ENCODE results near the gene MS4A10. TPM values are rescaled to one million over a fixed set of nuclear protein-coding genes. Genes with fewer than 3 reads are reported as not detected.

Gene MS4A10
- total RNA-seq, 1 experiment from 2014 or later, result not detected

GRCh38 chr11:60848714-60849151, 63.6 kb downstream of the MS4A10 start:
- H3K9ac ChIP-seq (ENCODE audit: low read length), result no peak overlapping the region
- peaks cover 23 to 66% of the 10 kb centered on the region in 2 experiments for H3K36me3 ChIP-seq (ENCODE audit: control insufficient read depth in 1 of 2, insufficient read depth in 2 of 2, low read length in 2 of 2)
- intact Hi-C loops (cut with micrococcal nuclease), result no loop called here
- no peaks in the 10 kb centered on the region for H4K20me1 ChIP-seq (ENCODE audit: insufficient read depth)
- H3K79me2 ChIP-seq (ENCODE audit: insufficient read depth, low read length), result peaks cover 42% of the 10 kb centered on the region
- H2AFZ ChIP-seq (ENCODE audit: low read depth, low read length, poor library complexity, severe bottlenecking), result no peak overlapping the region
- BruUV-seq (replicated peaks), result no TSS peak
- H3K4me1 ChIP-seq (ENCODE audit: control insufficient read depth in 1 of 2, insufficient read depth in 2 of 2, low read length in 2 of 2), result peaks cover 5 to 8% of the 10 kb centered on the region in 2 experiments
- ChIA-PET CTCF (no interaction called here), RAD21 (ENCODE audit: low non-redundant PET in 1 of 2, low total read pairs in 2 of 2, uncharacterized antibody in 2 of 2, unreplicated experiment in 2 of 2) (no interaction called here), POLR2A (no interaction called here)
- H3K27me3 ChIP-seq (ENCODE audit: insufficient read depth, low read length), result no peaks in the 10 kb centered on the region
- H3K9me3 ChIP-seq (ENCODE audit: control insufficient read depth in 1 of 2, insufficient read depth in 1 of 2, low read depth in 1 of 2, low read length in 2 of 2), result no peaks in the 10 kb centered on the region
- no peaks in the 10 kb centered on the region for H3K9me2 ChIP-seq (ENCODE audit: insufficient read depth)
- H3K4me2 ChIP-seq (ENCODE audit: low read length), result no peak overlapping the region
- no peak overlapping the region for H3K27ac ChIP-seq (ENCODE audit: low read depth, low read length)
- TF ChIP-seq CEBPB (IDR thresholded peaks at IDR 0.05; ENCODE audit: low read depth) (no peak), RAD21 (IDR thresholded peaks at IDR 0.05; ENCODE audit: low read depth) (no peak), REST (IDR thresholded peaks at IDR 0.05; ENCODE audit: low read depth) (no peak), CTCF (IDR thresholded peaks at IDR 0.05 in 2 of 3, conservative IDR thresholded peaks at IDR 0.05 in 1 of 3; ENCODE audit: borderline replicate concordance in 1 of 3, insufficient read depth in 1 of 3, low read depth in 2 of 3, low read length in 2 of 3) (no peak), FOSL1 (IDR thresholded peaks at IDR 0.05; ENCODE audit: low read depth) (no peak), EGR1 (IDR thresholded peaks at IDR 0.05; ENCODE audit: low read depth) (no peak), SRF (IDR thresholded peaks at IDR 0.05; ENCODE audit: low read depth) (no peak), SIN3A (IDR thresholded peaks at IDR 0.05; ENCODE audit: low read depth) (no peak), SP1 (IDR thresholded peaks at IDR 0.05; ENCODE audit: low read depth) (no peak), POLR2A (IDR thresholded peaks at IDR 0.05; ENCODE audit: borderline replicate concordance, extremely low read depth, insufficient read depth, insufficient read length) (no peak), ELF1 (IDR thresholded peaks at IDR 0.05; ENCODE audit: borderline replicate concordance, low read depth) (no peak), ATF3 (IDR thresholded peaks at IDR 0.05) (no peak), POLR2AphosphoS5 (IDR thresholded peaks at IDR 0.05; ENCODE audit: low read depth, low read length) (no peak), TCF7L2 (IDR thresholded peaks at IDR 0.05; ENCODE audit: borderline replicate concordance, extremely low read depth, insufficient read depth, insufficient read length) (no peak), EZH2 (IDR thresholded peaks at IDR 0.05) (no peak)
- H3K4me3 ChIP-seq (replicated peaks in 1 of 2; ENCODE audit: low read depth in 1 of 2, low read length in 2 of 2), result no peak overlapping the region
- ATAC-seq (no peak), DNase-seq (ENCODE audit: low read depth, low spot score) (no peak)

Measured in HCT116 (cell line).